GM10847 (cell line): ENCODE measurements around the gene SMPDL3A.

Experiments
- POLR2A ChIP-seq: IDR thresholded peaks from 2 replicates; pipeline ENCODE4 v1.6.1; 2011; ENCODE audit not compliant: insufficient read length; ENCODE audit errors: extremely low read depth

The SMPDL3A gene

DNA sequence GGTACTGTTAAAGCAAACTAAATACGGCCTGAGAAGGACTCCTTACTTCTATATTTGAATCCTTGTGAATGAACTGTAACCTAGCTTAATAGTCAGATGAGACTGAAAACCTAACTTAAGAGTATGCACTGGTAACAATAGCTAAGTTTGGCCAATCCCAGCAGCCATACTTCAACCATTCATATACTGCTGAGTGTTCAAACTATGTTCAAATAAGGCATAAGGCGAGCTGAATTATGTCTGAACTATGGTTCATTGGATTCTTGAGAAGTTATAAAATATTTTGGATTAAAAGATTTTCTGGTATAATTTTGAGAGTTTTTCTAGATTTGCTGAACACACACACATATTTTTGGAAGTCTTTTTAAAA lies 2.2 kb downstream of the SMPDL3A start:
- no peak for TF ChIP-seq POLR2A

DNA sequence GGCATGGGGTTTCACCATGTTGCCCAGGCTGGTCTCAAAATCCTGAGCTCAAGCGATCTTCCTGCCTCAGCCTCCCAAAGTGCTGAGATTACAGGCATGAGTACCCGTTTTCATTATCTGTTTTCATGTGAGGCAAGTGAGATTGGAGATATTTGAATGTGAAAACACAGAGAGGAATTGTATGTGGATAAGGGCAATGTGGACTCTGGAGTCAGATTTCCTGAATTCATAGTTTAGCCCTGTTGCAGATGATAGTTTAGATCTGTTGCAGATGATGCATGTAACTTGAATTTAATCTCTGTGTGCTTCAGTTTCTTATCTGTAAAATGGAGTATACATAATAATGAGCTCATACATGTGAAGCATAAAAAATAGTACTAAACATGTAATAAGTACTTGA lies 3.7 kb downstream of the SMPDL3A start:
- TF ChIP-seq POLR2A, result no peak

DNA sequence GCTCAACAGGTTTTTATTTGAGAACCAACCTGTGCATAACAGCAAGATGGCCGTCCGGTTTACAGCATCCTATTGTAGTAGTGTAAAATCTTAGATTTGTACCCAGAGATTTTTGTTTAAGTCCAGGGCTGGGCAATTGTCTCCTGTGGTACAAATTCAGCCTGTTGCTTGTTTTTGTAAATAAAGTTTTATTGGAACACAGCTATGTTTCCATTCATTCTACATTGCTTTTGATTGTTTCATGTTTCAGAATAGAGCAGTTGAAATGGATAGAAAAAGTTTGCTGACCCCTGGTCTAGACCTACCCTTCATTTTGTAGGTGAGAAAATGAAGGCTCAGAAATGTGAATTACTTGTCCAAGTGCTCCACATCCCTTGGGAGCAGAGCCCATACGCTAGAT lies 8.5 kb downstream of the SMPDL3A start:
- no peak for TF ChIP-seq POLR2A

DNA sequence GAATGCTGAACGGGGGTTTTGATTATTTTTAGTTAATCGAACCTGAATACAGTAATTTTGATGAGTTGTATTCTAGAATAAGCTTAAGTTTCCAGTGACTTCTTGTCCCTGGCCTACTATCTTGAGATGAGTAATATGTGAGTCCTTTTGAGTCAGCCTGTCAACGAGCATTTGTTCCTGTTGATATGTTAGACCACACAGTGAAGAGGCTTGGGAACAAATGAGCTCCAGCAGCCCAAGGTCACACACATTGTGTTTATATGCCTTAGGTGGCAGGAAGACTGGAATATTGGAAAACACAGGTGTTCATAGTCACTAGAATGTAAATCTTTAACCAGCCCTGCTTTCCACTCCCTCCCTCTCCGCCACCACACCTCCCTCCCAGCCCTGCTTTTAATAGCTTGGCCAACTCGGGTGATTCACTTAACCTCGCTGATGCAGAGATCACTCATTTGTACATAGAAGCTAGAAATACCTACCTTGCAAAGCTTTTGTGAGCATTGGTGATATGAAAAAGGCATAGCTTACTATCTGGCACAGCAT lies 9.1 kb downstream of the SMPDL3A start:
- TF ChIP-seq POLR2A, result no peak

DNA sequence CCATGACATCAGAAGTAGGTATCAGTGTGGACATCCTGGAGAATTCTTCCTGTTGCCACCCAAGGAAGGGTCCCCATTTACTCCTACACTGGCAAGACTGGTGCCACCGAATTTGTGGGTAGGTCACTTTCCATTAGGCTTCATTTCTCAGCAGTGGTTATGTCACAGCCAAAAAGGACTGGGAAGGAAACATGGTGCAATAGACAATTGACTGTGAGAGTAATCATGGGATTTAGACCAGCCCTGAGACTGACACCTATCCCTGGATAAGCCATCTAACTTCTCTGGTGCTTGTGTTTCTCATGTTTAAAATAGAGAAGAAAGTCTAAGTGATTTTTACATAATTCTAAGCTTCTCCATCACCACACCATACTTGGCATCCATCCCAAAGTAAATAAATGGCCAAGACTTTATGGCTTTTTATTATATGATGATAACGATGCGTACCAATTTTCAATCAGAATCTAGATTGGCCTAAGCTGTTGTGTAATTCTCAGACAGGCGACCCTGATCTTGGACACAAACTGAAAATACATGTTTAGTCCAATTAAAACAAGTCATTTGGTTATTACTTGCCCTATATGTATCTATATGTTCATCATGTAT lies 10.2 kb downstream of the SMPDL3A start:
- no peak for TF ChIP-seq POLR2A

DNA sequence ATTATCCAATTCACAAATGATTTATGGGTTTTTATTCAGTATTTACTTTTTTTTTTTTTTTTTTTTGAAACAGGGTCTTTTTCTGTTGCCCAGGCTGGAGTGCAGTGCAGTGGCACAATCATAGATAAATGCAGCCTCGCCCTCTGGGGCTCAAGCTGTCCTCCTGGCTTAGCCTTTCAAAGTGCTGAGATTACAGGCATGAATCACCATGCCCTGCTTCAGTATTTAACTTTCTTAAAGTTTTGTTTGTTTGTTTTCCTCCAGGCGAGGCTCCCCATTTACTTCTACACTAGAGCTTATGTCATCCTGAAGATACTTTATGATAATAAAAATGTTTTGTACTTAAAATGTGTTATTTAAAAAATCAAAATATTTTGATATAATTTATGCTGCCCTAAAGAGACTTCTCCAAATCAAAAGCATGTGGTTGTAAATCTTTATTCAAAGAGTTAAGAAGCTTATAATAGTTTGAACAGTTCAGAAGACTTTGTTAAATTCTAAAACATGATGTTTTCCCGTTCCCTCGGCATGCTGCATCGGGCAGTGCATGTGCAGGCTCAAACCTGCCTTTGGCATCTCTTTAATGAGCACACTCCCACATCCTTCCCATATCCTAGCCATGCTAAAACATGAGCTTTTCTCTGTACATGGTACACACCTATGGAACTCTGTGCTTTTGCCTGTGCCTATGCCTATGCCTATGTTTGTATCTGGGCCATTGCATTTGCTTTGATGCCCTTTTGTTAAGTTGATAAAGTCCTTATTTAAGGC lies 11.0 kb downstream of the SMPDL3A start:
- no peak for TF ChIP-seq POLR2A

DNA sequence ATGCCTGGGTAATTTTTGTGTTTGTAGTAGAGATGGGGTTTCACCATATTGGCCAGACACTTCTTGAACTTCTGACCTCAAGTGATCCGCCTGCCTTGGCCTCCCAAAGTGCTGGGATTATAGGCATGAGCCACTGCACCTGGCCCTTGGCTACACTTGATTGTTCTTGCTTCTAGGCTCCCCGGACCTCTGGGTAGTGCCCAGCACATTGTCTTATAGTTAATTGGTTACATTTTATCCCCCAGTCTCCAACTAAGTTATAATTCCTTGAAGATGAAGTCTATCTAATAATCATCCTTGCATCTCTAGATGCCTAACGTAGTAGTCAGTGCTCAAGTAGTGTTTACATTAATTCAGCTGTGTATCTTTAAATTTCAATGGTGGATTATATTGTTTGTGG lies 11.8 kb downstream of the SMPDL3A start:
- TF ChIP-seq POLR2A, result no peak

DNA sequence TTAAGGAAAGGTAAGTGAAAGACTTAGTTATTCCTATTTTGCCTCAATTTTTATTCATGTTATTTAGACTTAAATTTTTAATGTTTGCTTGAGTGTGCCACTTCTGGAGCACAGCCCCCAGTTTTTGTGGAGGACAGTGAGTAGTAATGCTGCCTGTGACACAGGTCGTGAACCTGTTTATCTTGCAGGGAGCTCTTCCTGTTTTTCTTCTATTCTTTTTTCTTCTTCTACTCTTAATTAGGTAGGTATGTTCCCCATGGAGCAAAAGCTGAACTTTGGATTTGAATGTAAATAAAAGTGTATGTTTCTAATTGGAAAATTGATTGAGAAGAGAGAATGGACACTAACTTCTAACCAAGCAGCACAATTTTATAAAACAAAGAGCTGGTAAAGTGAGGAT lies 12.3 kb downstream of the SMPDL3A start:
- TF ChIP-seq POLR2A, result no peak

DNA sequence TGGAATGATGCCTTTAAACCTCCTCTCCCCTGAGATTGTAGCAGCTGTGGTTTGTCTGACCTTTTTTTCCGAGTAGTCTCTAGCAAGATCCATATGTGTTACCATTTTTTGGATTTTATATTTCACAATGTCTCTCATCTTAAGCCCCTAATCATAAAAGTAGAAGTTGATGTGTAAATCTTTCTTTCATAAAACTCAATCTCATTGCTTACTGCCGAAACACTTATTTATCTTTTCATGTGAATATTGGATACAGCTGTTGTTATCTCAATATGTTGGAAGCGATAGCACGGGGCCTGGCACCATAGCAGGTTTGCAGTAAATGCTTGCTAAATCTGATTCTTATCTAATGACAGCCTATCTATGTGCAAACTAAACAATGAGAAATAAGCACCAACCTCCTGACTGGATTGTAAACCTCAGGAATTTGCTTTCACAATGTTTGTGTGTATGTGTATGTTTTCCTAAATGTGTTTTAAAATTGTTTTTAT lies 14.2 kb downstream of the SMPDL3A start:
- TF ChIP-seq POLR2A, result no peak

DNA sequence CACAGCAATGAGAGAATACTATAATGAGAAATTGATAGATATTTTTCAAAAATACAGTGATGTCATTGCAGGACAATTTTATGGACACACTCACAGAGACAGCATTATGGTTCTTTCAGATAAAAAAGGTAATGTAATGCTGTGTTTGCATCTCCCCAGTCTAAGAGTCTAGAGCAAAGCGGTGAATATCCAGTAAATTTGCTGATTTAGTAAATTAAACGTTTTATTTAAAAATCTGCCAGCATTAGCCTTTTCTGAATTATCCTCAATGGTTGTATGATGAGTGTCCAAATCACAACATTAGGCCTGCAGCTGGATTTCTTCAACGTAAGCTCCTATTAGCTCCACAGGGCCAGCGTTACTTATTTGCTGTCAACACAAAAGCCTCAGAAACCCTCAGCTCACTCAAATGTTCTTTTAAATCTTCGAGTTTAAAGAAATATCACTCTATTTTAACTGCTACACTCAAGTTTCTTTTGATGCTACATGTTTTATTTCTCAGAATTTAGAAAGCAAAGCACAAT lies 16.0 kb downstream of the SMPDL3A start:
- no peak for TF ChIP-seq POLR2A

DNA sequence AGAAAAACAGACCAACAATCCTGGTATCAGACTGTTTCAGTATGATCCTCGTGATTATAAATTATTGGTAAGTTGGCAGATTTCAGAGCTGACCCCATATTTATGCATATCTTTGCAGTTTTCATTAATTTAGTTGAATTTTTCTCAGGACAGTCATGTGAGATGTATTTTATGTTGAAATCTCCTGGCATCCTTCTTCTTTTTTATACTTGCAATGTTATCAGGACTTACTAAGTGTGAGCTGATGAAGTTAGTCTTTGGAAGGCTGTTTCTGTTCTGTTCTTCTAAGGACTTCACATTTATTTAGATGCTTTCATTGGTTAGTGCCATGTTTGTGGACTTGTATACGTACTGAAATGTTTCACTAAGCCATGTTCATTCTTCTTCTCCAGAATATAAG lies 17.2 kb downstream of the SMPDL3A start:
- no peak for TF ChIP-seq POLR2A

DNA sequence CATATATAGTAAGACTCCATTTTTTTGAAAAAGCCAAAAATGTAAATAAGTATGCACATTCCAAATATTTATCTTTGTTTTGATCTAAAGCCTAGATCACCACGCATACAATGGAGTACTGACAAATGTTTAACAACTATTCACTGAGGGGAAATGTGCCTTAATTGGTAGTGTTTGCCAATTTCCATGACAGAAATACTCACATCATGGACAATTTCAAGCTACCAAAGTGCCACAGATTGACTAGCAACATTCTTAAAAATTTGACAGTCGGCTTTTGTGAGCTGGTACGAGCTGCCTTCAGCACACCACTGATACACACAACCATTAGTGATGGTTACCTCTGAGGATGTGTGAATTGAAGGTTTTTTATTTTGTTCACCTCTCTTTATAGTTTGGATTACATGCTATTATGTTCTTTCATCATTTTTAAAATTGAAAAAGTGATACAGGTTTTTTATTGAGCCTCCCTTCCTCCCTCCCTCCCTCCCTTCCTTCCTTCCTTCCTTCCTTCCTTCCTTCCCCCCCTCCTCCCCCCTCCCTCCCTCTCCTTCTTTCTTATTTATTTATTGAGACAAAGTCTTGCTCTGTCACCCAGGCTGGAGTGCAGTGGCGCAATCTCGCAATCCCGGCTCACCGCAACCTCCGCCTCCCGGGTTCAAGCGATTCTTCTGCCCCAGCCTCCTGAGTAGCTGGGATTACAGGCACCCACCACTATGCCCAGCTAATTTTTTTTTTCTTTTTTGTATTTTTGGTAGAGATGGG lies 19.2 kb downstream of the SMPDL3A start:
- no peak for TF ChIP-seq POLR2A

DNA sequence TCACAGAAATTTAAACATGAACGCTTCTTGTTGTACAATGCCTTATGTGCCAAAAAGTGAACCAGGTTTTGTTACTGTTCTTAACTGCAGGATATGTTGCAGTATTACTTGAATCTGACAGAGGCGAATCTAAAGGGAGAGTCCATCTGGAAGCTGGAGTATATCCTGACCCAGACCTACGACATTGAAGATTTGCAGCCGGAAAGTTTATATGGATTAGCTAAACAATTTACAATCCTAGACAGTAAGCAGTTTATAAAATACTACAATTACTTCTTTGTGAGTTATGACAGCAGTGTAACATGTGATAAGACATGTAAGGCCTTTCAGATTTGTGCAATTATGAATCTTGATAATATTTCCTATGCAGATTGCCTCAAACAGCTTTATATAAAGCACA lies 19.9 kb downstream of the SMPDL3A start:
- no peak for TF ChIP-seq POLR2A

DNA sequence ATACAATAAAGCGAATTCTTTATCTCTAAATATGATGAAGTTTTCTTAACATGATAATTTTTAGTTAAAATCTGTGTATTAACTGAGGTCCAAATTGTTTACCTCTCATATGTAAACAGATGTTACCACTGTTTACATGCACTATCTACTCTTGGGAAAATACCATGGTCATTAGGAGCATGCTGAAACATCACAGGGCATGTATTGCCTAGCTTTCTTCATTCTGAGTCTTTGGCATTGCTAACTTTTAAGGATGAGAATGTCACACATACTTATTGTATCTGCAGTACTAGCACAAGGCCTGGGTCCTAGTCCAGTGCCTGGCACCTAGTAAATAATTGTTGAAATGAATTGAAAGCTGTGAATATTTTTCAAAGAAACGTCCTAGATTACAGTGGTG lies 20.6 kb downstream of the SMPDL3A start:
- TF ChIP-seq POLR2A, result no peak

DNA sequence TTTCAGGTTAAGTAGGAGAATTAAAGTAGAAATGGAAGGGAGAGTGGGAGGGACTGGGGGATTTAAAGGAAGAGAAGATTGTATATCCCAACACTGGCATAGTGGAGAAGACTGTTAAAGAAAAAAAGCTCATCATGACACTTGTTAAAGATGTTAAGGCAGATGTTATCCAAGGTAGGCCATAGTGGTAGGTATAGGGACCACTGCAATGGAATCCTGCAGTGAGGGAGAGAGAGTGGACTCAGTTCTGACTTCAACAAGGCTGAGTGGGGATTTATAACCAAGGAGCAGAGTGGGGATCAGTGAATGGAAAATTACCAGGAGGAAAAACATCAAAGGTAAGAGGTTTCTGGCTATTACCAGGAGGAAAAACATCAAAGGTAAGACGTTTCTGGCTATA lies 21.1 kb downstream of the SMPDL3A start:
- no peak for TF ChIP-seq POLR2A

DNA sequence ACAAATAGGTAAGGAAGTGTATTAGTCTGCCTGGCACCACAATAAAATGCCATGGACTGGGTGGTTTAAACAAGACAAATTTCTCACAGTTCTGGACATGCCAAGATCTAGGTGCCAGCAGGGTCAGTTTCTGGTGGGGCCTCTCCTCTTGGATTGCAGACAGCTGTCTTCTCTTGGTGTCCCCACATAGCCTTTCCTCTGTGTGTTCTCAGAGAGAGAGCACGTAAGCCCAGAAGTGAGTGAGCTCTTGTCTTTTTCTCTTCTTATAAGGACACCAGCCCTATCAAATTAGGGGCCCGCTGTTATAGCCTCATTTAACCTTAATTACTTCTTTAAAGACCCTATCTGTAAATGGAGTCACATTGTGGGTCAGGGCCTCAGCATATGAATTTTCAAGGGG lies 28.3 kb downstream of the SMPDL3A start:
- no peak for TF ChIP-seq POLR2A
